ENCODE measurements around the gene STN1. TPM values are rescaled to one million over a fixed set of nuclear protein-coding genes. Genes with fewer than 3 reads are reported as not detected.

Gene STN1
- total RNA-seq, 1 donor from 2014 or later: 17.3 TPM

GRCh38 chr10:103838862-103839518, 79.0 kb downstream of the STN1 start:
- FAIRE-seq: no peak
- peaks cover 2% of the 10 kb centered on the region for H3K36me3 Mint-ChIP-seq (ENCODE audit: low read depth, unreplicated experiment)
- no peaks in the 10 kb centered on the region for H3K9me3 ChIP-seq (ENCODE audit: insufficient read depth, low read depth, low read length)
- DNase-seq (ENCODE audit: low read depth): no peak
- no peak overlapping the region for H3K27ac Mint-ChIP-seq (ENCODE audit: unreplicated experiment)
- no peaks in the 10 kb centered on the region for H3K9me3 Mint-ChIP-seq (ENCODE audit: unreplicated experiment)
- no peak overlapping the region for H3K4me3 Mint-ChIP-seq (ENCODE audit: unreplicated experiment)
- H3K36me3 ChIP-seq (ENCODE audit: insufficient read depth, low read length): no peaks in the 10 kb centered on the region
- H3K27me3 ChIP-seq (ENCODE audit: insufficient read depth, low read length): no peaks in the 10 kb centered on the region
- no peak overlapping the region for H3K9ac ChIP-seq (ENCODE audit: low read length)
- peaks cover 8% of the 10 kb centered on the region for H3K4me1 Mint-ChIP-seq (ENCODE audit: low read depth, unreplicated experiment)
- TF ChIP-seq EZH2 (IDR thresholded peaks at IDR 0.05; ENCODE audit: insufficient read depth, low read length) (no peak), CTCF (IDR thresholded peaks at IDR 0.05; ENCODE audit: insufficient read depth, low read depth, low read length) (no peak)
- peaks cover 36% of the 10 kb centered on the region for H3K79me2 ChIP-seq (ENCODE audit: insufficient read depth, low read length)
- no peak overlapping the region for H3K4me2 ChIP-seq (ENCODE audit: low read length)
- no peak overlapping the region for H2AFZ ChIP-seq (ENCODE audit: low read depth, low read length)
- H3K4me3 ChIP-seq (ENCODE audit: insufficient read depth, low read depth, low read length): no peak overlapping the region
- no peaks in the 10 kb centered on the region for H3K27me3 Mint-ChIP-seq (ENCODE audit: low read depth, unreplicated experiment)
- peaks cover 41% of the 10 kb centered on the region for H4K20me1 ChIP-seq (ENCODE audit: insufficient read depth, low read length)
- no peak overlapping the region for H3K27ac ChIP-seq (ENCODE audit: low read depth, low read length)
- H3K4me1 ChIP-seq (ENCODE audit: insufficient read depth, low read length): peaks cover 5% of the 10 kb centered on the region

GRCh38 chr10:103838070-103838395, 80.0 kb downstream of the STN1 start:
- no peak overlapping the region for H3K4me3 Mint-ChIP-seq (ENCODE audit: unreplicated experiment)
- DNase-seq (ENCODE audit: low read depth): no peak
- H3K4me3 ChIP-seq (ENCODE audit: insufficient read depth, low read depth, low read length): no peak overlapping the region
- H3K27me3 ChIP-seq (ENCODE audit: insufficient read depth, low read length): no peaks in the 10 kb centered on the region
- H3K79me2 ChIP-seq (ENCODE audit: insufficient read depth, low read length): peaks cover 35% of the 10 kb centered on the region
- no peak for FAIRE-seq
- peaks cover 42% of the 10 kb centered on the region for H4K20me1 ChIP-seq (ENCODE audit: insufficient read depth, low read length)
- peaks cover 2% of the 10 kb centered on the region for H3K36me3 Mint-ChIP-seq (ENCODE audit: low read depth, unreplicated experiment)
- H2AFZ ChIP-seq (ENCODE audit: low read depth, low read length): no peak overlapping the region
- H3K27ac ChIP-seq (ENCODE audit: low read depth, low read length): no peak overlapping the region
- peaks cover 13% of the 10 kb centered on the region for H3K4me1 Mint-ChIP-seq (ENCODE audit: low read depth, unreplicated experiment)
- no peaks in the 10 kb centered on the region for H3K9me3 ChIP-seq (ENCODE audit: insufficient read depth, low read depth, low read length)
- no peak overlapping the region for H3K9ac ChIP-seq (ENCODE audit: low read length)
- no peaks in the 10 kb centered on the region for H3K4me1 ChIP-seq (ENCODE audit: insufficient read depth, low read length)
- no peak for TF ChIP-seq CTCF (IDR thresholded peaks at IDR 0.05; ENCODE audit: insufficient read depth, low read depth, low read length)
- H3K4me2 ChIP-seq (ENCODE audit: low read length): no peak overlapping the region
- H3K27me3 Mint-ChIP-seq (ENCODE audit: low read depth, unreplicated experiment): no peaks in the 10 kb centered on the region
- no peaks in the 10 kb centered on the region for H3K36me3 ChIP-seq (ENCODE audit: insufficient read depth, low read length)
- H3K9me3 Mint-ChIP-seq (ENCODE audit: unreplicated experiment): no peaks in the 10 kb centered on the region
- no peak overlapping the region for H3K27ac Mint-ChIP-seq (ENCODE audit: unreplicated experiment)

GRCh38 chr10:103837370-103838069, 80.5 kb downstream of the STN1 start:
- no peak for FAIRE-seq
- Histone ChIP-seq H3K27ac (ENCODE audit: low read depth, low read length) (no peak overlapping the region), H3K36me3 (ENCODE audit: insufficient read depth, low read length) (no peaks in the 10 kb centered on the region)

More at GRCh38 chr10:103837370-103838069, 80.5 kb downstream of the STN1 start:
- Mint-ChIP-seq H3K4me1 (ENCODE audit: low read depth, unreplicated experiment) (peaks cover 13% of the 10 kb centered on the region), H3K36me3 (ENCODE audit: low read depth, unreplicated experiment) (peaks cover 2% of the 10 kb centered on the region), H3K9me3 (ENCODE audit: unreplicated experiment) (no peaks in the 10 kb centered on the region), H3K27ac (ENCODE audit: unreplicated experiment) (no peak overlapping the region), H3K27me3 (ENCODE audit: low read depth, unreplicated experiment) (no peaks in the 10 kb centered on the region), H3K4me3 (ENCODE audit: unreplicated experiment) (no peak overlapping the region)
- Histone ChIP-seq H3K4me3 (ENCODE audit: insufficient read depth, low read depth, low read length) (no peak overlapping the region), H2AFZ (ENCODE audit: low read depth, low read length) (no peak overlapping the region), H3K79me2 (ENCODE audit: insufficient read depth, low read length) (peaks cover 32% of the 10 kb centered on the region), H4K20me1 (ENCODE audit: insufficient read depth, low read length) (peaks cover 42% of the 10 kb centered on the region), H3K9ac (ENCODE audit: low read length) (no peak overlapping the region), H3K9me3 (ENCODE audit: insufficient read depth, low read depth, low read length) (no peaks in the 10 kb centered on the region), H3K4me1 (ENCODE audit: insufficient read depth, low read length) (no peaks in the 10 kb centered on the region), H3K4me2 (ENCODE audit: low read length) (no peak overlapping the region), H3K27me3 (ENCODE audit: insufficient read depth, low read length) (no peaks in the 10 kb centered on the region)
- TF ChIP-seq EZH2 (IDR thresholded peaks at IDR 0.05; ENCODE audit: insufficient read depth, low read length) (no peak), CTCF (IDR thresholded peaks at IDR 0.05; ENCODE audit: insufficient read depth, low read depth, low read length) (no peak)
- DNase-seq (ENCODE audit: low read depth): no peak

Data from astrocyte (in vitro differentiated cells and primary cell).